Jurkat, Clone E6-1 (cell line): Measurements from ENCODE around the gene FAM120A.

Experiments used
- DNase-seq: peaks from one replicate; pipeline ENCODE4 v3.0.0-alpha.2; 2011; ENCODE audit warnings: low read depth, low spot score
- H3K4me3 ChIP-seq: 2 replicates; pipeline ENCODE4 v1.5.1; 2011; ENCODE audit warnings: mild to moderate bottlenecking, low read length, control low read depth, moderate library complexity

FAM120A gene

GRCh38 chr9:93572221-93572620 lies 120.7 kb downstream of the FAM120A start:
- H3K4me3 ChIP-seq, result no peak overlapping the region
- DNase-seq, result no peak

DNA sequence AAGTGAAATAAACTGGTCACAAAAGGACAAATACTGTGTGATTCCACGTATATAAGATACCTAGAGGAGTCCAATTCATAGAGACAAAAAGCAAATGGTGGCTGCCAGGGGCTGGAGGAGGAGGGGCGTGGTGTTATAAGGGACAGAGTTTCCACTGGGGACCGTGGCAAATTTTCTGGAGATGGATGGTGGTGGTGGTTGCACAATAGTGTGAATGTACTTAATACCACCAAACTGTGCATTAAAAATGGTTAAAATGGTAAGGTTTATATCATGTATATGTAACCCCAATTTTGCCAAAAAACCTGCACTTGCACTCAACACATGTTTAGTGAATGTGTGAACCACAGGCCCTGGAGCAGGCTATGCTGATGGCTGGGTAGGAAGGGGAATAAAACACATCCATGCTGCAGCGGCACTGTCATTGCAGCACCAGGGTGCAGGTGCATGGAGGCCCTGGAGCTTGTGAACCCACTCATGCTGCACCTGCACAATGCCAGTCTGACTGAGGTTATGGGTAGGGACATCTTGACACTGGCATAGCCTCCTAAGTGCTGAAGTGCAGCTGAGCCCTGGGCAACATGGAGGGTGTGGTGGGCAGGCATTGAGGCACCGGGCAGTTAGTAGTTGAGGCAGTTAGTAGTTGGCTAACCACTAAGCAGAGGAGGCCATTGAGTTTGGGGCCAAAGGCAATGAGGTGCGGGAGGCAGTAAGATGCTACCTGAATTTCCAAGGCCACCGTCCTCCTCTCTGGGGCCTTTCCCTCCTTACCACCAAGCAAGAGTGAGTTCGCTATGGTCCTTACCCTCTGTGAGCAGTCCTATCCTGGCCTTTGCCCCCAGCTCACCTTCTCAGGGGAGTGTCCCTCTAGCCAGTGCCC lies 121.4 kb downstream of the FAM120A start:
- DNase-seq, result no peak

DNA sequence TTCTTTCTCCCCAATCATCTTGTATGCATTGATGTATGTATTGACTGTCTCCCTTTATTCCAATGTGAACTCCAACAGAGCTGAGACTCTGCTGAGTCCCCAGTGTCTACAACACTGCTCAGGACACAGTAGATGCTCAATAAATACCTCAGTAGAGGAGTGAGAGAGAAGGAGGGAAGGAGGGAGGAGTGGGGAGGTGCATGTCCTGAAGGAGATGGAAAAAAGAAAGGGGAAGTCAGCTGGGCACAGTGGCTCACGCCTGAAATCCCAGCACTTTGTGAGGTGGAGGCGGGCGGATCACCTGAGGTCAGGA lies 122.0 kb downstream of the FAM120A start:
- no peak overlapping the region for H3K4me3 ChIP-seq

More for the DNA sequence above, 121.4 kb downstream of the FAM120A start:
- no peak overlapping the region for H3K4me3 ChIP-seq

DNA sequence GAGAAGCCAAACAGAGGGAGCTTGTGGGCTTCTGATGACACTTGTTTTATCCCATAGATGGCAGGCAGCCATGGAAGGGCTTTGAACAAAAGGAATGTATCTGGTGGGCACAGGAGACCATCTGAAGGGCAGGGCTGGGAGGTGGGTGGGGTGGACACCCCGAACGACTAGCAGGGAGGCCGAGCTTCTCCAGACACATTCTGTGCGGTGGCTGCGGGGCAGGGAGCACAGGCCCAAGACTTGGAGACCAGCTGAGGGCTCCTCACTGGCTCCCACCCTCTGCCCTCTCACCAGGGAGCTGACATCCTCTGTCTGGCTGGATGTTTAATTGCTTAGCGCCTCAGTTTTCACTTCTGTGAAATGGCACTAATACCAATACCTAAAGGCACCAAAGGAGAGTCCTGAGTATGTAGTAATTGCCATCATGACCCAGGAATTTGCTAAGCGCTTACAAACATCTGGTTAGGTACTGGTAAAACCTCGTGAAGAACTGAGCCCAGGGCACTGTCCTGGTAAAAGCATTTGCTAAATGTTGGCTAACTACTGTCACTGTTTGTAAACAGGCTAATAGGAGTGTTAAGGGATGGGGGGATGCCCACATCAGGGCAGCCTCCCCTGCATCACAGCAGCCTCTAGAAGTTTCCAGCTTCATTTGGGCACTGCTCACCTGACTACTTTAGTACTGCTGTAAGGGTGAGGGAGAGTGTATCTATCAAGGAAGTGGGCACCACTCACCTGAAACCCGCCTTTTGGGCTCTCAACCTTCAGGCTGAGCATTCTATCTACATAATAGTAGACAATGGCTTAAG lies 122.8 kb downstream of the FAM120A start:
- H3K4me3 ChIP-seq, result no peak overlapping the region
- no peak for DNase-seq

More for the DNA sequence above, 122.0 kb downstream of the FAM120A start:
- no peak for DNase-seq

DNA sequence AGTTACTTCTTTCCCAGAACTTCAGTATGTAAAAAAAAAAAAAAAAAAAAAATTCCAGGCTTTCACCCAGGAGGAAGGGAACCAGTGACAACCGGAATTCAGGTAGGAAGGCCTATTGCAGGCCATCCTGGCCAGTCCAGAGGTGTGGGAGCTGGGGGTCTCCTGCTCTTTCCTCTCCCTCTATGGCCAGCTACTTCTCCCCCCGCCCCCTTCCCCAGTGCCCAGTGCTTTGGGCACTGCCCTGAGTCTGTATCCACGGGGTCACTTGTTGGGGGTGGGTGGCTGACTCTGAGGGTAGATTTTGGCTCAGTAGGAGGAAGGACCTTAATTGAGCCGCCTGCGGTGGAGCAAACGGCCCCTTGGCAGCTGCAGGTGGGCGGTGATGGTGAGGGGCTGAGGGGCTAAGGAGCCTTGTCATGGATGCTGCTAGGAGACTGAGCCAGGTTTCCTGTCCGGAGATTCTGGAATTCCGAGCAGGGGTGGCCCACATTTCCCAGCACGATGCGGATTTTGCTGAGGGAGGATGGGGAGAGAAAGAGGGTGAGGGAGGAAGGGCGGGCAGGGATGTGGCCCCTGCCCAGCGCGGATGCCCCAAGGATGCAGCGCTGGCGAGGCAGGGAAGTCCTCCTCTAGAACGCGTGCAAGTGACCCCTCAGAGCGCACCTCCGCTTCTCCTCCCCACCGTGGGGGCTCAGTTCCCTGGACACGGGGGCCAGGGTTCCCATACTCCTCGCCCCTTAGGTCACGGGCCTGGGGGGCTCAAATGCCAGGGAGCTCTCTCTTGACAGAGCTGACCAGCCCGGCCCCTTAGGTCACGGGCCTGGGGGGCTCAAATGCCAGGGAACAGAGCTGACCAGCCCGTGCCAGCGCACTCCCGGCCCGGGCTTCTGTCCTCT lies 123.7 kb downstream of the FAM120A start:
- DNase-seq, result no peak

GRCh38 chr9:93575796-93576257 lies 124.3 kb downstream of the FAM120A start:
- peak overlapping the region; percentile 71 for H3K4me3 ChIP-seq
- peak; percentile 29 for DNase-seq

More for the DNA sequence above, 123.7 kb downstream of the FAM120A start:
- H3K4me3 ChIP-seq, result peak overlapping the region; percentile 71

DNA sequence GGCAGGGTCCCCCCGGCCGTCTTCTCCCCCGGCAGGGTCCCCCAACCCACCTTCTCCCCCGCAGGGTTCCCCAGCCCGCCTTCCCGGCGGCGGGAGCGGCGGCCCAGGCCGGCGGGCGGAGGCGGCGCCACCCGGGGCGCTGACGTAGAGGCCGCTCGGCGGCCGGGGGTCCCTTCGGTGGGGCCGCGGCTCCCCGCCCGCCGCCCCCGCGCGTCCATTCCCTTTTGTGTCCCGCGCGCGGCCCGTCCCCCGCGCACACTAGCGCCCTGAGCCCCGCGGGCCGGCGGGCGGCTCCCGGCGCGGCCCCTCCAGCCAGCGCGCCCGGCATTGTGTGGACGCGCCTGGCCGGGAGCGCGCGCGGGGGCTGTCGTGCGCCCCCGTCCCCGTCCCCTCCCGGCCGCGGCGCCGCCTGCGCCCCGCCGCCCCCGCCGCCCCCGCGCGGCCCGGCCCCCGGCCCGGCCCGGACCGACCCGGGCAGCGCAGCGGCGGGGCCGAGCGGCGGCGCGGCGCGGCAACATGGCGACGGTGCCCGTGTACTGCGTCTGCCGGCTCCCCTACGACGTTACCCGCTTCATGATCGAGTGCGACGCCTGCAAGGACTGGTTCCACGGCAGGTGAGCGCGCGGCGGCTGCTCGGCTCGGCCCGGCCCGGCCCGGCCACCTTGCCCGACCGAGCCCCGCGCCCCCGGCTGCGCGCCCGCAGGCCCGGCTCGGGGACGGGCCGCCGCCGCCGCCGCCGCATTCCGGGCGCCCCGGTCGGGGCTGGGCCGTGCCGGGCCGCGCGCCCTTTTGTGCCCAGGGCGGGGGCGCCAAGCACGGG lies 125.0 kb downstream of the FAM120A start, which contains the start of gene PHF2:
PHF2 (plus strand) TSS at position 327 of the 820 bp plus-strand sequence; CDS start at position 517, 190 bp downstream.
- DNase-seq, result no peak

DNA sequence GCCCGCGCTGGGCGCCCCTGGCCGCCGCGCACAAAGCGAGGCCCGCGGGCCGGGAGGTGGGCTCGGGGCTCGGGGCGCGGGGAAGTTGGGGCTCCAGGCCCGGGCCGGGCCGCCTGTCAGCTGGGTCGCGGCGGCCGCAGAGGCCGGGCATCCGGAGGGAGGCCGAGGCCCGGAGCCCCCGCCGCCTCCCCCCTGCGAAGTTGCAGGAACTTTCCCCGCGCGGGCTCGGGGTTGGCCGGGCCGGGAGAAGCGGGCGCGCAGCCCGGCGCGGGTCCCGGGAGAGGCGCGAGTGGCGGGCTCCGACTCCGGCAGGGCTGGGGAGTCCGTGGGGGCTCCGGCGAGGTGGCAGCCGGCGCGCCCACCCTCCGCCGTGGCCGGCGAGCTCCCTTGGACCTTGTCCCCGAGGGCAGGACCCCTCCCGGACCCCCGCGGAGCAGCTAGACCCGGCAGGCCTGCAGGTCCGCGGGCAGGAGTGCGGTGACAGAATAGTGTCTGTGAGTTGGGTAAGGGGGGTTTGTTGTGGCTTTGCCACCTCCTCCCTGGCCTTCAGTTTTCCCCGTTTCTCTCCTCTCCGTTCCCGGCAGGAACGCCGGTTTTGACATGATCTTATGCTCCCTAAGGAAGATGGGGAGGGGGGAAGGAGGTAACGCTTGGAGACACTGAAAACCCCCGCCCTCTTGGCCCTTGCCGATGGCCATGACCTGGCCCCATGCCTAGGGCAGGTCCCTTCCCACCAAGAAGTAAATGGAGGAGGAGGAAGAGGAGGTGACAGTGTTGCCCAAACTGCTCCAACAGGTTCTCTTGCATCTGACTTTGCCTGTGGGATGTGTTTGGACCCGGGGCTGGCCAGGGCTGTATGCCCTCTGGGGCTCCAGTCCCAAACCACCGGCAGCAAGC lies 125.8 kb downstream of the FAM120A start:
- no peak for DNase-seq
- peak overlapping the region; percentile 61 for H3K4me3 ChIP-seq

More for the DNA sequence above, 125.0 kb downstream of the FAM120A start, which contains the start of gene PHF2:
- peak within 1 kb of the TSS; percentile 71 for H3K4me3 ChIP-seq

DNA sequence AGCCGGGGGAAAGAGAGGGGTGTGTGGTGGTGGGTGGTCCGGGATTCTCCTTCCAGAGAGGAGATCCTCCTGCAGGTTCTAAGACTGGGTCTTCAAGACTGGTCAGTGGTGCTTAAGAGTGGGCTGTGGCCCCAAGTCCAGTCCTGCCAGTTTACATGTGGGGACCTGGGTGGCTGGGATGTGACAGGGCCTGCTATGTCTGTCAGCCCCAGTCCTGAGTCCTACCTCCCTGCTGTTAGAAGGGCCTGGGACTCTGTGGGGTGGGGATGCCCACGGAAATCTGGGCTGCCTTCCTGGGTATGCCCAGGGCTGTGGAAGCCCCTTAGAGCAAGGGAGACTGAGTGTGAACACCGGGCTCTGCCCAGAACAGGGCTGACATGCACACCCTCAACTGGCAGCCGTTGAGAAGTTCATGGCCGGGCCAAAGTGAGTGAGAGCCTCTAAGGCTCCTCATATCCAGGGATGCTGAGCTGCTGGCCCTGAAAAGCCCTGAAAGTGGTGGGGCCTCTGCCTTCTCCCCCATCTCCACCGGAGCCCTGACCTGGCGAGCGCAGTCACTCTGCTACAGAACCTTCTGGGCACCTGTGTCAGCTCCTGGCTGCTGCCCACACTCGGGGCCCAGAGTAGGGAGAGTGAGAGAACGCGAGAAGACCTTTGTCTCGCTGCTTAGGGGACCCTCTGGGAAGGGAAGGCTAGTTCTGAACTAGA lies 126.6 kb downstream of the FAM120A start:
- DNase-seq, result no peak
- H3K4me3 ChIP-seq, result peak overlapping the region; percentile 61

DNA sequence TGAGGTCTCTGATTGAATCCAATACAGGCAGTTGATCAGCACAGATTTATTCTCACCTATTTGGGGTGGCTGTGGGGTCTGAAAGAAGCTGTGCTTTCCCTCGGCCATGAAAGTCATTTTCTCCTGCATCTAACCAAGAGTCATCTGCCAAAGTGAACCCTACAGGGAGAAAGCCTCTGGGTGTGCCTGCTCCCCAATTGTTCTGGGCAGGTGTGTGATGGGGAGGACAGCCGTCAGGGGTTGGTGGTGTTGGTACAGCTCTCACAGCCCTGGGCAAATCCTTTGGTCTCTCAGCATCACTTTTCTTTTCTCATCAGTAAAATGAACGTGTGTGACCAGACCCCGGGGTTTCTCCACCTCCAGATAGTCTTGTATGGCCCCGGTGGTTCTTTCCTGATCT lies 127.4 kb downstream of the FAM120A start:
- no peak overlapping the region for H3K4me3 ChIP-seq
- no peak for DNase-seq

- DNase-seq, result no peak
- no peak overlapping the region for H3K4me3 ChIP-seq
Measured at GRCh38 chr9:93579711-93580516, 128.4 kb downstream of the FAM120A start.

GRCh38 chr9:93580654-93581380 lies 129.3 kb downstream of the FAM120A start:
- H3K4me3 ChIP-seq, result no peak overlapping the region
- DNase-seq, result no peak

- no peak overlapping the region for H3K4me3 ChIP-seq
- DNase-seq, result no peak
Measured at GRCh38 chr9:93582115-93582514, 130.6 kb downstream of the FAM120A start.

DNA sequence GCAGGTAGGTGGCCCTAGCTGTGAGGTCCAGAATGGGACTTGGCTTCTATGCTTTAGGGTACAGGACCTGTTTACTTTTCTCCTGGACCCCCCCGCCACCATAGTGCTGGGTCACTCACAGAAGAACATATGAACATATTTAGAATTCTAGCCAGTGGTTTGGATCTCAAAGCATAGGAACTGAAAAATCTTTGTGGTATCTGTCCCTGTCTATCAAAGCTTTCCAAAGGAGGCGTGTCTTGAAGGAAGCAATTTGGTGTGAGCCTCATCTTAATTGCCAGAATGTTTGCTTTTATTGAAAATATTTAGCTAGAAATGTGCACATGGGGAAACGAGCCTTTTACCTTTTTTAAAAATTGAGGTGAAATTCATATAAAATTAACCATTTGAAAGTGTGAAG lies 131.1 kb downstream of the FAM120A start:
- no peak overlapping the region for H3K4me3 ChIP-seq
- no peak for DNase-seq

DNA sequence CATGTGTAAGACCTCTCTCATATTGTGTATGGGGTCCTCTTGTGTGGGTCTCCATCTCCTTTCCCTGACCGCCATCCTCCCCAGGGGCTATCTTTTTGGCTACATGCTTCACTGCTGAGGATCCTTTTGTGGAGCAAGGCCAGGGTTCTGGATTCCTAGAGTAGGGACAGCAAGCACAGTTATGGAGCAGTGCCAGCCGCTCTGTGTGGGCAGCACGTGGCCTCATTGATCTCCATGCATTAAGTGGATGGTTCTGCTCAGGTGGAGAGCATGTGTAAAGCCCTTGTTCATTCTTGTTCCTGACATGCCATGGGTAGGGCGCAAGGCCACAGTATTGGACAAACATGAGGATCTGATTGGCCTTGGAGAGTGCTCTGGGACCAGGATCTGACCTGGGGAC lies 133.8 kb downstream of the FAM120A start:
- DNase-seq, result no peak

More for the DNA sequence above, 133.8 kb downstream of the FAM120A start:
- no peak overlapping the region for H3K4me3 ChIP-seq
